CD4-positive, alpha-beta T cell treated with Interleukin-21 for 1 hour (primary cell): ENCODE results near the gene EVI5L.

Source experiments
- DNase-seq: peaks from one replicate; pipeline ENCODE4 v3.0.0-alpha.2; 2020

EVI5L gene

DNA sequence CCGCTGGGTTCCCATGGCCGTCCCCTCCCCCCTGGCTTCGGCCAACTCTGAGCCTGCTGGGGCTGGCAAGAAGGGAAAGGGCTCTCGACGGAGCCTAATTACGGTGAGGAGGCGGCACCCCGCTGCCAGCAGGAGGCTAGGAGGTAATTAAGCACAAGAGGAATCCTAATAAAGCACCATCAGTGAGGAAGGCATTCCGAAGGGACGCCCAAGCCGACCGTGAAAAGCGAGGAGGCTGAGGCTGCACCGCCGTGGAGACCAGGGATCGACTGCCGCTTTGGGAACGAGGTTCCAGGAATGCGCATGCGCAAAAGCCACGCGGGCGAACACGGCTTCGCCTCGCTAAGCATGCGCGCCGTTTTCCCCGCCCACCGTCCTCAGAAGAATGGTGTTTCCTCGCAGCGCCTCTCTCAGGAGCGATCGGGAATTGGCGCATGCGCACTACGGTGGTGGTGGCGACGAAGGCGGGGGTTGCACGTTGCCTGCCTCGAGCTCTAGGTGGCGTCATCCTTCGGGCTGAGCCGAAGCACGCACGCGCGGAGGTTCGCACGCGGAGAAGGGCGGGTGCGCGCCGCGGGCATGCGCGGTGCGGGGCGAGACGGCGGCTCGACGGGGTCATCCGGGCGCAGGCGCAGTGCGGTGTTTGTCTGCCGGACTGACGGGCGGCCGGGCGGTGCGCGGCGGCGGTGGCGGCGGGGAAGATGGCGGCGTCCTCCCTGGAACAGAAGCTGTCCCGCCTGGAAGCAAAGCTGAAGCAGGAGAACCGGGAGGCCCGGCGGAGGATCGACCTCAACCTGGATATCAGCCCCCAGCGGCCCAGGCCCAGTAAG, 73.4 kb downstream of the EVI5L start, which contains the start of gene MAP2K7:
MAP2K7 (plus strand) TSS at position 634 of the 830 bp plus-strand sequence; CDS start at position 702, 68 bp downstream.
- peak; percentile 100 for DNase-seq

DNA sequence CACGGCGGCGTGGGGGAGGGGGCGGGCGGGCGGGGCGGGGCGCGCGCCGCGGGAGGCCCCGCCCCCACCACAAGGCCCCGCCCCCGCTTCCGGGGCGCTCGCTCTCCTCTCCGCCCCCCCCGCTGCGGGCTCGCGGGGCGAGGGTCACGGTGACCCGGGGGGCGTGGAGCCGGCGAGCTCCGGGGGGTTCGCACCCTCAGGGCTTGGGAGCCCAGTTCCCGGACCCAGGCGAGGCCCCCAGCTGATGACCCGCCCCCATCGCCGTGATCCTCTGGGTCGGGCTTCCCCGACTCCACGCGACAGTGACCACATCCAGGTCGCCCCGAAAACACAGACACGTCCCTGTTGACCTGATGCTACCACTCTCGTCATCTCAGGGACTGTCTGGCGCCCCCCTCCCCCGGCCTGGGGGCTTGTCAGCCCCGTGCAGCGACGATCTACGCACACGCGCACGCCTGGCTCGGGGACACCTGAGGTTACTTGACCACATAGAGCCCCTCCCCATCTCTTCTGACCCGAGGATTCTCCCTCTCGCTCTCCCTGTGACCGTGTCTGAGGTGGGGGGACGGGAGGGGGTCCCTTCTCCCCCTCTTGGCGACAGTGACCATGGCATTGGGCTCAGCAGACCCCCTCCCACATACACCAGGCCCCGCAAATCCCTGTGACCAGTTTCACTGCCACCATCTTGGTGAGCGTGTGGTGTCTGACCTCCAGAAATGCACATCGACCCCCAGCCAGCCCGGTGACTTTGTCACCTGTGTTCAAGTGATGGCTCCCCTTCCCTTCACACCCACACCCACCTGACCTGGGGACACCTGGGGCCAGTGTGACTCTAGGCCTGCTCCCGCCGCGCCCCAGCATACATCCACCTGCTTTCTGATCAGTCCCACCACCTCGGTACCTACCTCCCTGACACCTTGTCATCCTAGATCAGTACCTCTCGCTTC, 74.3 kb downstream of the EVI5L start:
- peak; percentile 91 for DNase-seq

DNA sequence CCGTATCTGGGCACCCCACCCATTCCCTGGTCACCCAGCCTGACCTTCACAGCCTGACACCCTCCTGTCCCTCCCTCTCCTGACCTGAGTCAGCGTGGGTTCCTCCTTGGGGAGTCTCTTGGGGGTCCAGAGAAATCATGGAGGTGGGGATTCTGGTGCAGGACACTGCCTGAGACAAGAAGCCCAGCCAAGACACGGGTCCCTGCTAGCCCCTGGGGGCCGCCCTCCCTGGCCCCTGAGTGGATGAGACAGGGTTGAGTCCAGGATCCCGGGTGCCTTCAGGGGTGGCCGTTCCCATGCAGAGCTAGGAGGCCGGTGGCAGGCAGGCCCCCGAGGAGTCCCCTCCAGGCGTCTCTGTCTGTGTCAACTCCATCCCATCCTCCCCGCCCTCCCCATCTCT, 75.2 kb downstream of the EVI5L start:
- no peak for DNase-seq

DNA sequence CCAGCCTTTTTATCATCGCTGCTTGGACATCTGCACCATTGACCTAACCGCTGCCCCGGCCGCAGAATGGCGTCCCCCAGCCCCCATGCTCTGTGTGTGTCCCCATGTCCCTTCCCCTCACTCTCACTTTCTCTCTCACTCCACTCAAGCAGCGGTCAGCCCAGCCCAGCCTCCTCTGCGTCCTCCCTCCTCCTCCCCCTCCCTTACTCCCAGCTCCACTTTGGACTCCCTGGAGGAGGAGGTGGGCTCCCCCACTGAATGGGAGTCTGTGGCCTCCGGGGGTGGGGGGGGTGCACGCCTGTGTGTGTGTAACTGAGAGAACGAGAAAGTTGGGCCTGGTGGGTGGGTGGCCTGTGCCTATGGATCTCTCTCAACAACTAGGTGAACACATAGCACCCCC, 75.8 kb downstream of the EVI5L start:
- DNase-seq, result no peak

DNA sequence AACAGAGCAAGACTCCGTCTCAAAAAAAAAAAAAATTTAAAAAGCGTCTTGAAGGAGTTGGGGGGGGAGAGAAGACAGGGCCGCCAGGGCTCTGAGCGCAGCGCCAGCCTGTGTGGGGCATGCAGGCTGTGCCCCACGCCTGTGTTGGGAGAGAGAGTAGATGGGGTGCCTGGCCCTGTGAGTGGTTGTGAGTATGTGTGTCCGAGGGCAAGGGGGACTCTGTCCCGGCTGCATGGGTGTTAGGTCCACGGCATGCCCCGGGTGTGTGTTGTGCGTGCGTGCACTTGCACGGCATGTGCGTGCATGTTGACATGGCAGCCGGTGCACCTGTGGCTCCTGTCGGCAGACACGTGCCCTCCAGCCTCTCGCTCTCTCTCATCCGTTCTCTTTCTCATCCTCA, 77.1 kb downstream of the EVI5L start:
- DNase-seq, result no peak

DNA sequence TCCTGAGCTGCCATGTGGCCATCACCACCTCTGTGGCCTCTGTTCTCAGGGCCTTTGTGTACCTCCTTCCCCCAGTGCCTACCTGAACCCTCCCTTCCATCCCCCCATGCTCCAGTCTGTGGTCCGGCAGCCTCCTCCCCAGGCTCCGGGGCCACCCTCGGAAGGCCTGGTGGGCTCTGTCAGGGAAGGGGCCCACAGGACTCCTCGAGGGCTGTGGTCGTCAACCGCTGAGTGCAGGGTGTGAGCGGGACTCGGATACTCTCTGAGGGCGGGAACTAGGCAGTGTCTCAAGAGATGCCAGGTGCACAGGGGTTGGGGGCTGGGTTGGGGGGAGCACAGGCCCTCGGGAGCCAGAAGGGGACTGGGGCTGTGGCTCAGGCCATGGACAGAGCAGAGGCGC, 77.5 kb downstream of the EVI5L start:
- DNase-seq, result no peak

DNA sequence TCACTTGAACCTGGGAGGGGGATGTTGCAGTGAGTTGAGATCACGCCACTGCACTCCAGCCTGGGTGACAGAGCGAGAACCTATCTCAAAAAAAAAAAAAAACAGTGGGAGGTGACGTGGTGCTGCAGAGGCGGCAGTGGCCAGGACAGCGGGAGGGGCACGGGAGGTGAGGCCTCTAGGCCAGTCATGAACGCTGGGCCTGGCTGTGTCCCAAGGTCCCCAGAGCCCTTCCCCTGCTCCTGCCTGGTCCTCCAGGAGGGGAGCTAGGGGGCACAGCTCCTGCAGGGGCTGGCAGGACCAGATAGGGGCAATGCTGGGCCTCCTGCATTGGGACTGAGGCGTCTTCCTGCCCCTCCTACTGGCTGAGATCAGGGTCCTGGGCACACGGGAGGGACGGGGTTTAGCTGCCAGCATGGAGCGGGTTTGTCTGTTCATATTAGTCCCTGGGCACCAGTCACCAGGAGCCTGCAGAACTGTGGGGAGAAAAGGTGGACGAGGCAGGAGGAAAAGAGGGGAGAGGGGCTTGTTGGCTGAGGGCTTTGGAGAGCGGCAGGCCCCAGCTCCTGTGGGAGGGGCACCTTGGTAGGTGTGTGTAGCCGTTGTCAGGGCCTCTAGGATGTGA, 78.2 kb downstream of the EVI5L start:
- DNase-seq, result no peak

DNA sequence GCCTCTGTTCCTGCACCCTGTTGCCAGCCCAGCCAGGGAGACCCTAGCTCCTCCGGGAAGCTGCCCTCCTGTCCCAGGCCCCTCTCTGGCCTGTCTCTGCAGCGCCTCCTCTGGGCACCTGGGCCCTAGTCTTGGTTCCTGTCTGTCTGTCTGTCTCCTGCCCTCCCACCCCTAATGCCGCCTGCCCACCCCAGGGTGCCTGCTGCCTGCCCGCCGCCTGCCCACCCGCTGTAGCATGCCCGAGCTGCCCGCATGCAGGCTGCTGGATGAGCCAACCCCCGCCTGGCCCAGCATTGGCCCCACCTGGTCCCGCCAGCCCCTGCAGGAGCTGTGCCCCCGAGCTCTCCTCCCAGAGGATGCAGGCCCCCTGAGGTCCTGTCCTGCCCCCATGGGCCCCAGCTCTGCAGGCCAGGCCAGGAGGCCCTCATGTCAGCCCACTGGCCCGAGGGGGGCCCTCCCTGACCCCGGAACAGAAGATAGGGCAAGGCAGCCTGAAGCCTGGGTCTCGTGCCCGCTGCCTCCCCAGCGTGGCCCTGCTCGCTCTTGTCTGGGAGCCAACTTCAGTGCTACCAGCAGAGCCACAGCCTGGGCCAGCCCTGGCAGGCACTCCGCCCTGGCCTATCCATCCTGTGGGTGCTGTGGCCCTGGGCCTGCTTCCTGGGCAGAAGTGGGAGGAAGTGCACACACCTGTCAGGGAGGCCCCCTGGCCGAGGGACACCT, 78.9 kb downstream of the EVI5L start:
- DNase-seq, result no peak

DNA sequence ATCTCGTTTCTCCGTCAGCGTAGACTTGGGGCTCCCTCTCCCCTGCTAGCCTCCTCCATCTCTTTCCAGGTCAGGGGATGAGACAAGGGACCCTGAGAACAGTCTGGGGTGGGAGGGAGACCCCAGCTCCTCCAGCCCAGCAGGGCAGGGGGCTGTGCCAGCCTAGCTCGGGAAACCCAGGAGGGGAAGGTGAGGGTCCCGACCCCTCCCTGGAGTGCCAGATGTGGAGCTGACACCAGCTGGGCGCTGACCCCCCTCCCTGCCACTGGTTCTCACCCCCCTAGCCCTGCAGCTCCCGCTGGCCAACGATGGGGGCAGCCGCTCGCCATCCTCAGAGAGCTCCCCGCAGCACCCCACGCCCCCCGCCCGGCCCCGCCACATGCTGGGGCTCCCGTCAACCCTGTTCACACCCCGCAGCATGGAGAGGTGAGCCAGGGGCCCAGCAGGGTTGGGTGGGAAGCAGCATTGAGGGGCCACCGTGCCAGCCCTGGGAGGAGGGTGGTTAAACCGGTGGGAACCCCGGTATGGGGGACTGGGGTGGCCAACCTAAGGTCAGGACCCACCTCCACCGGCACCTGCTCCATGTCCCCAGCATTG, 79.6 kb downstream of the EVI5L start:
- DNase-seq, result no peak

DNA sequence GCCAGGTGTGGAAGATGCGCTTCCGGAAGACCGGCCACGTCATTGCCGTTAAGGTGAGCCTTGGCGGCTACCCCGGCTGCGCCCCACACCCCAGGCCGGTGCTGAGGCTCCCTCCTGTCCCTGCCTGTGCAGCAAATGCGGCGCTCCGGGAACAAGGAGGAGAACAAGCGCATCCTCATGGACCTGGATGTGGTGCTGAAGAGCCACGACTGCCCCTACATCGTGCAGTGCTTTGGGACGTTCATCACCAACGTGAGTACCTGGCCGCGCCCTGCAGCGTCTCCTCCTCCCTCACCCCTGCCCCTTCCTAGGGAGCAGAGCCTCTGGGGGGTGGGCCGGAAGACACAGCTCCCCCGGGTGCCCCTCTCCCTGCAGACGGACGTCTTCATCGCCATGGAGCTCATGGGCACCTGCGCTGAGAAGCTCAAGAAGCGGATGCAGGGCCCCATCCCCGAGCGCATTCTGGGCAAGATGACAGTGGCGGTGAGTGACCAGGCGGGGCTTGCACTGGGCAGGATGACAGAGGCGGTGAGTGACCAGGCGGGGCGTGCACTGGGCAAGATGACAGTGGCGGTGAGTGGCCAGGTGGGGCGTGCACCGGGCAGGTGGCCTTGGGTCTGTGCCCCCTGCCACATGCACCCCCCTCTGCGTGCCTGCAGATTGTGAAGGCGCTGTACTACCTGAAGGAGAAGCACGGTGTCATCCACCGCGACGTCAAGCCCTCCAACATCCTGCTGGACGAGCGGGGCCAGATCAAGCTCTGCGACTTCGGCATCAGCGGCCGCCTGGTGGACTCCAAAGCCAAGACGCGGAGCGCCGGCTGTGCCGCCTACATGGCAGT, 80.5 kb downstream of the EVI5L start:
- DNase-seq, result no peak

DNA sequence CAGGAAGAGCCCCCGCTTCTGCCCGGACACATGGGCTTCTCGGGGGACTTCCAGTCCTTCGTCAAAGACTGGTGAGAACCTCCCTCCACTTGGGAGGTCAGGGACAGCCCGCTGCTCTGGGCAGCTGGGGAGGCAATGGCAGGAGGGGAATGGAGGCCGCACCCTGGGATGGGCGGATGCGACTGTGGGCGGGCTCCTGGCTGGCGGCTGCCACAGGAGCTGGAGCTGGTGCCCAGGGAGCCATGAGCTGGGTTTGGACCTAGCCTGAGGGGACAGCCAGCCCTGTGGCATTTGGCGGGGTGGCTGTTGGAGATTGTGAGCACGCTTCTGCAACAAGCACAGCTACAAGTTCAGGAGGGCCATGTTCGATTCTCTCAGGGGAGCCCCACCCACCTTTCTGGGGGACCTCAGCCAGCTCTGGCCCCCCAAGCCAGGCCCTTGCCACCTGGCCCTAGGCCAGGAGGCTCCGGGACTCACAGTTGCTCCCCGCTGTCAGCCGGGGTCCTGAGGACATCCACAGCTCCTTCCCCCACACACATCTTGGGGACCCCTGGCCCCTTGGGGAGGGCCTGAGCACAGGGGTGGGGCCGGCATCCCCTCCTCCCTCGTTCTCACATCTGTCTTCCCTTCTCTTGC, 81.6 kb downstream of the EVI5L start:
- DNase-seq, result no peak

DNA sequence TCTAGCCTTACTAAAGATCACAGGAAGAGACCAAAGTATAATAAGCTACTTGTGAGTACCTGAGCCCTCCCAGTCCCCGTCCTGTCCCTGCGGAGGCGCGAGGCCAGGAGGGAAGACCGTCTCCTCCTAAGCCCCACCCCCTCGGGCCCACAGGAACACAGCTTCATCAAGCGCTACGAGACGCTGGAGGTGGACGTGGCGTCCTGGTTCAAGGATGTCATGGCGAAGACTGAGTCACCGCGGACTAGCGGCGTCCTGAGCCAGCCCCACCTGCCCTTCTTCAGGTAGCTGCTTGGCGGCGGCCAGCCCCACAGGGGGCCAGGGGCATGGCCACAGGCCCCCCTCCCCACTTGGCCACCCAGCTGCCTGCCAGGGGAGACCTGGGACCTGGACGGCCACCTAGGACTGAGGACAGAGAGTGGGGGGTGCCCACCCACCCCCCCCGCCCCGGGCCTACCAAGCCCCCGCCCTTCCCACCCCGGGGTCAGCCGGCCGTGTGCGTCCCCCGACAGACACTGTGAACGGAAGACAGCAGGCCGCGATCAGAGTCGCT, 82.2 kb downstream of the EVI5L start:
- DNase-seq, result no peak

DNA sequence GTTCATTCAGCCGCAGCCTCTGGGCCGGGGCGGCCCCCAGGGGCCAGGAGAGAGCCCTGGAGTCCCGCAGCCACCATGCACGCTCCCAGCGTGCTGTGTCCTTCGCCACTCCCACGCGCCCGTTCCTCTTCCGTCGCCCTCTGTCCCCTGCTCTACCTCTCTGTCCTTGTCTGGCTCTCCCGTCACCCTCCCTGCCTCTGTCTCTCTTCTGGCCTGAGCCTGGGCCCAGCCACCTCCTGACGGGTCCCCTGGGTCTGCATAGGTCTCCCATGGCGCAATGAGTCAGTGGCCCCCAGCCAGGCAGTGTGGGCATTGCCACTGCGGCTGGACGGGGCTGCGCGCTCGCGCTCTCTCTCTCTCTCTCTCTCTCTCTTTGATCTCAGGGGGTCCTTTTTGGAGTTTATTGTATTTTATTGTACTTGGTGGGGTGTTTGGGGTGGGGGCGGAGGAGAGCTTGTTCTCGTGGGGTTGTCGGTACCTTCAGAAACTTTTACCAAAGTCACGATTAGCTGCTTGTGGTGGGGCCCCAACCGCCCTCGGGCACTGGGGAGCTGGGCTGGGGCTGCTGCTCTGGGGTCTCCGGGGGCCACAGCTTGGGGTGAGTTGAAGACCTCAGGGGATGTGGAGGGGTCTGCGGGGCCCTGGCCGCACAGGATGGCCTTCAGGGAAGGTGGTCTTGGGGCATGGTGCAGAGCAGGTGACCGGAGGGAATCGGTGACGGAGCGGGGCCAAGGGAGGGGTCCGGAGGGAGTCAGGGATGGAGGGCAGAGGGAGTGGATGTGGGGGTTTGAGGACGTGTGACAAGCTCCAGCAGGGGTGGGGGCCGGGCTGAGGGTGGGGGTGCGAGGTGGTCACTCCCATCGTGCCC, 82.9 kb downstream of the EVI5L start:
- DNase-seq, result no peak

DNA sequence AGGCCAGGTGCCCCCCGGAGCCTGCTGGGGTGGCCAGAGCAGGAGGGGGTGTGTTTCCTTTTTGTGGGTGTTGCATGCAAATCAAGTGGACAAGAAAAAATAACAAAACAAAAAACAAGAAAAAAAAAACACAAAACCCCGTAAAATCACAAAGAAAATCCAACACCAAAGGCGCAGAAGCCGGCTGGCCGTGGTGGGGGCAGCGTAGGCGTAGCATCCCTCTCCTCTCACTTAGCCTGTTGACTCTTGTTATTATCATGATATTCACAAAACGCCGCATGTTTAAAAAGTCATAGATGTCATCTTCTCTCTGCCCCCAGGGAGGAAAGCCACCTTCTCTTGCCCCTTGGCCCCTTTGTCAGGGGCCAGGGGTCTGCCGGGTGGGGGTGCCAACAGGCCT, 83.6 kb downstream of the EVI5L start:
- no peak for DNase-seq

DNA sequence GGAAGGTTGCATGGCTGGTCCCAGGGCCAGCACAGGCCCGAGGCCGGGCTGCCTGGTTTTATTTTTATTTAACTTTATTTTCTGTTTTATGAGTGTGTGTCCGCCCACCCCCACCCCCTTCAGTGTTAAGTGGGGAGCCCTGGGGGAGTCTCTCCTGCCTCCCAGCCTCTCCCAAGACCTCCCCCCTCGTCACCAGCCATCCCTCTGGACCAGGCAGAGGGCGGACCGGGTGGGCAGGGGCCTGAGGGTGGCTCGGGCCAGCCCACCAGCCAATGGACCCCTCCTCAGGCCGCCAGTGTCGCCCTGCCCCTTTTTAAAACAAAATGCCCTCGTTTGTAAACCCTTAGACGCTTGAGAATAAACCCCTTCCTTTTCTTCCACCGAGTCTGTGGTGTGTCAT, 84.1 kb downstream of the EVI5L start:
- DNase-seq, result no peak
